NOMO-1 treated with DMSO at 0.1 percent for 48 hours (cell line): Measurements from ENCODE around the gene TENM4.

ENCODE experiments used
- DNase-seq: peaks from one replicate; lab custom pipeline; 2025; ENCODE audit not compliant: unreplicated experiment; lab: John Stamatoyannopoulos, UW

TENM4 gene

DNA sequence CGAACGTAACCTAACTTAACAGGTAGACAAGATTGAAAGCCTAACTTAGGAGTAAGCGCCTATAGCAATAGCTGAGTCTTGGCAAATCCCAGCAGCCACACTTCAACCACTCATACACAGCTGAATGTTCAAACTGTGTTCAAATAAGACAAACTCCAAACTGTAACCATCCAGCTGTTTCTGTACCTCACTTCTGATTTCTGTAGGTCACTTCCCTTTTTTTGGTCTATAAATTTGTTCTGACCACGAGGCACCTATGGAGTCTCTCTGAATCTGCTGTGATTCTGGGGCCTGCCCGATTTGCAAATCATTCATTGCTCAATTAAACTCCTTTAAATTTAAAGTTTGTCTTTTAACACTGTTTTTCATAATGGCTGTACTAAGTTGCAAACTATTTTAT lies 8.2 kb upstream of the TENM4 start:
- DNase-seq: peak; percentile 75

DNA sequence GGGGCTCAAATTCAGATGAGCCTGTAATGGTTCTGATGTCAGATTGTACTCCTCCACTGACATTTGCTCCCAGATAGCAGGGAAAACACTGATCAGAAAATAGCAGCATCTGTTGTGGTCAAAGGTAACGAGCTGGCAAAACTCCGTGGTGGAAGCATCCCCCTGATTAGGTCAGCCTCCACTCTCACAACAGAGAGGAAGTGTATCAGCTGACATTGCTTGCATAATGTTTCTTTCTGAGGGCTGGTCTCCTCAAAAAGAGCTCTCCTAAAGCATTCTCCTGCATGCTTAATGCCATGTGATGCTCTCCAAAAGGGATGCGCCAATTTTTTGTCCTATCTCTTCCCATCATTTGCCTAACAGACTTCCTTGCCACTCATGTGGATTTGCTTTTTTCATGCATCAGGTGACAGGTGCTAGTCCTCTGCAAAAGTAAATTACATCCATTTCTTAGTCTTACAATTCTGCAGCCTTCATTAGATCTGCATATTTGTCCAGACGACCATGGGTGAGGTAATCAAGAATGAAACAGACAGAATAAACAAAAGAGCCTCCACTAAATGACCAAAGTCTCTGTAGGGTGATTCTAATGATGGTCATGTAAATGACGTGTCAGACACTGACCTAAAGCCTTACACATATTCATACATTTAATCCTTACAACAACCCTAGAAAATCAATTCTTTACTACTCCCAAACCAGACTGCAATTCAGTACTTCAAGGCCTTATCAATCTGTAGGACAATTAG lies 6.4 kb upstream of the TENM4 start:
- DNase-seq: peak; percentile 47

DNA sequence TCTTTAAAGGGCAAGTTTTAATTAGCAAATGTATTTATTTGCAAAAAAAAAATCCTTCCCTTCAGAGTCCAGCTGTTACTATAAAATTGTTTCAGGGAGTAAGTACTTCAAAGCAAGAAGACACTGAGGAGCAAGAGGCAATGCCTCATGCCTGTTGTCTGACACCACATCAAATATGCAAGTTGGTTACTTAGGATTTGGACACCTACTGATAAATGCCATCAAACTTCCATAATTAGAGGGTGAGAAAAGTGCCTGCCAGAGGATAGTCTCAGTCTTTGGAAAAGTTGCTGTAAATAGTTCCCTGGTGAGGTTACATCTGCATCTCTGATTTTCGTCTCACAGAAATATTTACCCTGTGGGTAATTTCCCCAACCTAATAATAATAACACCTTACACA lies 4.1 kb upstream of the TENM4 start:
- no peak for DNase-seq

DNA sequence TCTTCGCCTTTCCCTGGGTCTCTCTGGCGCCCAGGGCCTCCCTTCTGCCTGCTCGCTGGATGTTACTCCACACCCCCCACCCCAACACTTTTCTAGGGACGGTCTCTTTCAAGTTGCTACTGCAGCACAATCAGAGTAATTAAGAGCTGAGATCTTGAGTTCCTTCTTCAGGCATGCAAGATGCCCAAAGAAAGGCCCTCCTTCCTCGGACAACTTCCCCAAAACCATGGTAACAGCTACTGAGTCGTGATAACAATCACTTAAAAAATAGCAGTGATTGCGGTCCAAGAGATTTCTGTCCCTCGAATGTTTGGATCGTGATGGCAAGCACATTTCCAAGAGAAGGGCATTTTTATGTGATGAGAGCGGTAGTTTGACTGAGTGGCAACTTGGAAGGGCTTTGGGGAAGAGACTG lies 638 bp upstream of the TENM4 start:
- DNase-seq: peak; percentile 91

DNA sequence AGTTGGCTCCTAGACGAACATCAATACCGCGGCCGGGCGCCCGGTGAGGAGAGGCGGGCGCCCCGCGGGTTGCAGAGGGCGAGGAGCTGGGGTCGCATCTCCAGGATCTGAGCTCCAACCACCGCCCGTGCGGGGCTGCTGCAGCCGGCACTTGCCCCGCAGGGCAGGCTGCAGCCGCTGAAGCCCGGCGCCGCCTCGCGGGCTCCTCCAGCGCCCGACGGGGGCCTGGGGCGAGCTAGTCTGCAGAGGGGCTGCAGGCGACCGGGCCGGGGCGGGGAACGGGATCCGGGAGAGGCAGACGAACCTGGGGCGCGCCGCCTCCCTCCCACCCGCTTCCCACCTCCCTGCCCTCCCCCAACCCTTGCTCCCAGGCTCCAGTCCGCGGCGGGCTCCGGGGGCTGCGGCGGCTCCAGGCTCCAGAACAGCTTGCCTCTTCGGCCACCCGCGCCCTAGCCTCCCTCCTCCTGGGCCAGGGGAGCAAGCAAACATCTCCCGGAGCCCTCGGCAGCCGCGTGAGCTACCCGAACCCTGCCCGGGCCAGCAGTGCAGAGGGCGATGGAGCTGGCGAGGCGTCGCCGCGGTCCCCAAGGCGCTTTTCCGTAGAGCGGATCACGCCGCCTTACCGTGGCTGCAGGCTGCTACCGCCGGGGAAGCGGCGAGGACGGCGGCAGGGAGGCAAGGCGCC lies 802 bp downstream of the TENM4 start:
- DNase-seq: no peak

DNA sequence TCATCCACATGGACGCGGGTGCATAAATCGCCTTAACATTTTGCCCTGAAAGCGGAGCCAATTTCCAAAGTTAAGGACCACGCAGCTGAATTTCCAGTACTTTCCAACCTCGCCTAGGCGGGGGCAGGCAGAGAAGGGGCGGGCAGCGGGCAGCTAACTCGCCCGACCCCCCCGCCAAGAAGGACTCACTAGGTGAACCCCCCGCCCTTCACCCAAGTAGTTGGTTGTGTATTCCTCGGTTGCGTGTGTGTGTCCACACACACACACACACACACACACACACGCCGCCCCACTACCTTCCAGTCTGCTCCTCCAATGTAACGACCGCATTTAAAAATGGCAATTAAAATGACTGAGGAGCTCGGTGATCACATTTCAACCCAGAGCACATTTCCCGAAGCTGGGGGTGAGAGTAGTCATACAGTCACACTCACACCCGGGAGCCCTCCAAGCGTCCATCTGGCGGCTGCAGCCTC lies 1.4 kb downstream of the TENM4 start:
- DNase-seq: no peak

DNA sequence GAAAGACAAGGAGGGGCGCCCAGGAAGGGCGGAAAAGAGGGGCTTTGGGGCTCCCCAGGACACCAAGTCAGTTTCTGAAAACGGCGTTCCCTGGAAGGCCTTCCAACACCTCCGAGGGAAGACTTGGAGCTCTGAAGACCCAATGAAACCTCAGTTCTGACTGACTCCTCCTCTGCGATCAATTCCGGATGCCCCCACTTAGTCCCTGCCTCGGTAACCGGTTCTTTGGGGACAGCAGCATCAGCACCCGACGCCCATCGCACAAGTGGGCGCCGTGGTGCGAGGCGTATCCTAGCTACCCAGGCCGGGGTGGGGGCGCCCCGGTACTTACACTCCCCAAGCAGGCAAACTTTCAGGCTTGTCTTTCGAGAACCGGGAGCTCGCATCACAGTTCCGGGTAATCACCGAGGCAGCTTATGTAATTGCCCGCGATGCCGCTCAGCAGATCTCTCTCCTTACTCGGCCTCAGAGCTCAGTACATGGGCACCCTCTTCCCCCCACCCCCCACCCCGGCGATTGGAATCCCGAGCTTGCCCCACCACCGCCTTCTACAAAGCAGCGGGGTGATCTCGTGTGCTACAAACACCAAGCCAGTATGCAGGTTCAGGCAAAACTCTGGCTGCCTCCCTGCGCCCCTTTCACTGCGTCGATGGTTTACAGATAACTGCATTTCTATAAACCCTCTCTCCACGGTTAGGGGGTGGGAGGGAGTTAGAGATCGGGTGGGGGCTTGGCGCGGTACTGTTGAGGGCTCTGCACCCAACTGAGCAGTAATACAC lies 2.0 kb downstream of the TENM4 start:
- peak; percentile 8 for DNase-seq

DNA sequence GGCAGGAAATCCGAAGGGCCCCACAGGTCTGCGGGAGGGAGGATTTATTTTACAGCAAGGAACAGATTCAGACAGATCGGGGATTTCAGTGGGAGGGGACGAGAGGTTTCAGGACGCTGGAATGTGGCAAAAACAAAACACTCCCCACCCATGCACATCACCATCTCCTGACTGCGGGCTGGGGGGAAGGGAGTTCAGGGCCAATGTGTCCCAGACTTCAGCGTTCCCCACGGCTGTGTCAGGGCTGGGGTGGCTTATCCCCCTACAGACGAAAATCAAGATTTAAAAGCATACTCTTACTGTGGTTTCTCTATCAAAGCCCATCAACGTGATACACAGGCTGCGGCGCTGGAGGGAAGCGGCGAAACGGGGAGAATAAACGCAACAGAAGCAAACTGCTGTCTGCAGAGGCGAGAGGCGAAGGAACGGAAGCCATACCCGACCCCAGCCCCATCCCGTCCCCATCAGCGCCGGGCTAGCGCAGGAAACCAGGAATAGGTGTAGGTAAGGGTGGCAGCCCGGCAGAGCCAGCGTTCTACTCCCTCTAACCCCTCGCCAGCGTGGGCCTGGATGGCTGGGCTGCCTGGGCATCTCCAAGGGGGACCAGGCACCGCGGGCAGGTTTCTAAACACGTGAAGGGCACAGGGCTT lies 2.7 kb downstream of the TENM4 start:
- DNase-seq: no peak

DNA sequence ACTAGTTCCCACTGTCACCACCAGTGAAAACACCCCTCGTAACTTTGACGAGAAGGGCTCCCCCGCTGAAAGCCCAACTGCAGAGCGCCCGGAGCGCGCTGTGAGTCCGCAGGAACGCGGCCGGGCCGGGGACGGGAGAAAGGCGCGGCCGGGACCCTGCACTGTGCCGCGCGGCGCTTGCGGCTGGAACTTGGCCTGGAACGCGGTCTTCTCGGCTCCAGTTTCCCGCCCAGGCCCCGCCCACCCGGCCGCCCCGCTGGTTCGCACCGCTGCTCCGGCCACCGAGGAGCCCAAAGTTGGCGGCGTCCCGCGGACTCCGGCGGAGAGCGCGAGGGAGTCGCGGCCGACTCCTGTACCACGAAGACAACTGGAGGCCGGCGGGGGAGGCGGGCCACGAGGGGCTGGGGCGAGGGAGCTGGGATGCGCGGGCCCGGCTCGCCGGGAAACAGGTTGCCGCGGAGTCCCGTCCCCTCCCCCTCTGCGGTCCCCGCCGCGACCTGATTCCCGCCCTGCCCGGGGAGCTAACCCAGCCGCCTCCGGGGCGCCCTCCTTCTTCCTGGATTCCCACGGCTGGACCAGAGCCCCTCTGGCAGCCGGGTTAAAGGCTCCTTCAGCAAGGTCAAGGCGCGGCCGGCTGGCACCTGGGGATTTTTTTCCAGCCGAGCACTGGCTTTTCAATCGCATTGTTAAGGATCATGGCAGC lies 3.4 kb downstream of the TENM4 start:
- peak; percentile 26 for DNase-seq

DNA sequence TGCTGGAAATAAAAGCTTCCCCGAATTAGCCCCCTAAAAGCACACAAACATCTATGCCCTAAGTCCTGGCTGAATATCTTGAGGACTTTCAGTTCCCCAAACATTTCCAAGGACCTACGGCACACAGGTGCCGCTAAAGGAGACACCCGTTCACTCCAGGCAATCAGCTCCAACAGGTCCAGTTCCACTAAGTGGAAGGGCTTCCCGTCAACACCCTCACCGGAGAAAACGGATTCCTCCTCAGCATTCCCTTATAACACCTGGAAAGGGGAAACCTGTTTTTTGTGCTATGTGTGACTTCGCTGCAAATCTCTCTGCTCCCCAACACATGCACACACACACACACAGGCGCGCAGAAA lies 3.9 kb downstream of the TENM4 start:
- peak; percentile 19 for DNase-seq

DNA sequence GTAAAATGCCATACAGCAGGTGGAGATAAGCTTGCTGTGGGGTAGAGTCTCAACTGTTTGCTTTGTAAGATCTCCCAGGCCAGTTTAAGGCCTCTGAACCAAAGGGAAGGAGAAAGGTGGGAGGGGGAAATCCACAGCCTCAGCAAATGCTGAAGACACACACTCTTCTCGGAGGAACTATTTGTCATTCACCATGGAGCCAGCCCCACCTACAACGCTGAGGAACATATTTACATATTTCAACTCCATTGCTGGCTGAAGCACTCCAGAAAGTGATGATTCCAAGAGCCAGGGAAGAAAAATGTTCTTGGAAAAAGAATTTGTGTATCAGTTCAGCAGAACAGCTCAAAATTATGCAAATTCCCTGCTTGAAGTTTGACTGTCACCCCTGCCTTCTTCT lies 6.5 kb downstream of the TENM4 start:
- no peak for DNase-seq

DNA sequence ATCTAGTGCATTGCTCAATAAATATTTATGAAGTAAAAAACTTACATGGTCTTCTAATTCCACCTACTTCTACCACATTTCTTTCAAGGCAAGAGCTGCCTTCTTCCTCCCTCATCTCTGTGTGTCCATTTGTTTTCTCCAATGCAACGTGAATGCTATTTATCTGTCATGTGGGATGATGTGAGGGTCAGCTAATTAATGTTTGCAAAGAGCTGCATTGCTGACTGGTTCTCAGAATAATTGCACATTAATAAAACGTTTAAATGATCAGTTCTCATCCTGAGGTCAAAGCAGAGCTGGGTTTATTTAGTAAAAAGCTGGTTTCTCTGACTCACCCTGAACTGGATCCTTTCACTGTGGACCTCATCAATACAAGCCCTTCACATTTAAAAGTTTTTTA lies 8.7 kb downstream of the TENM4 start:
- DNase-seq: no peak

DNA sequence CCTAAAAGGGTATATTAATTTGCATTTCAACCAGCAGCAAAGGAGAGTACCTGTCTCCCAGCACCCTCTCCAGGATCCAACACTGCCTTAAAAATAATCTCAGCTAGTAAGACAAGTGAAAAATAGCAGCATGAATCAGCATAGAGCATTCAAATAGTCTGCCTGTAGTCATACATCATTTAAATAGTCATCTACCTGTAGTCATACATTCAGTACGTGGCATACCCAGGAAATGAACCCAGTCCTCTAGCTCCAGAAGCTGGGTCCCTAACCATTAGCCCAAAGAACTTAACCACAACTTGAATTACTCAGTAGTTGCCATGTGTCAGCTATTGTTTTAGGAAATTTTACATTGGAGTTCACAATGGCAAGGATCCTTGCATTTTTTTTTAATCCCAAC lies 9.3 kb downstream of the TENM4 start:
- DNase-seq: no peak

DNA sequence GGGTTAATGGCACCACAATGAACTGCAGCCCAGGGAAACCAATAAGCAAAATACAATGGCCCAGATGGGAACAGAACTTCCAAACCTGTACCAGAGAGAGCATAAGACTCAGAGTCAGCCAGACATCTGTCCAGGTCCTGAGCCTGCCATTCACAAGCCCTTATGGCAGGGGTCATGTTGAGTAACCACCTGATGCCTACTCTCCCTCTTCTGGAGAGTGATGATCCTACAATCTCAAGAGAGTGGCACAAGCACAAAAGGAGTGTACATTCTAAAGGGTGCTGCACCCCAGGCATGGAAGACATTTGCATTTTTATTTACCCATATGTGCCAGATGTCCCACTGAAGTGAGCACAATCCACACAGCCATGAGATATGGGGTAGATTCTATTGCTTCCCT lies 10.6 kb downstream of the TENM4 start:
- DNase-seq: no peak

DNA sequence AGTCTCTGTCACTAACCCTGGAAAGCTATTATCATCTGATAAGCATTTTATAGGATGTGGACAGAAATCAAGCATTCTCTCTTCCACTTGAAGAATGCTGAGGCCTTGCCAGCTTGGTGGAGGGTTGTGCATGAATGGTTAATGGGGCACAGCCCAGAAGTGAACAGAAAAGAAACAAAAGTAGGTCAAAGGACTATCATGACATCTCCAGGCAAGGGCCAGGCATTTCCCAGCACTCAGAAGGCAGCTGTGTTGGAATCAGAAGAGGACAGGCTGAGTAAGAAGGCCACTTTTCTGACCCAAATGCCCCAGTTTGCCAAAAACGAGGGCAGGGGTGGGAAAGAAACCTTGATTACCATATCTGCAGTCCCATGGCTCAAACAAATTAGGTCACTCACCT lies 12.4 kb downstream of the TENM4 start:
- DNase-seq: no peak

DNA sequence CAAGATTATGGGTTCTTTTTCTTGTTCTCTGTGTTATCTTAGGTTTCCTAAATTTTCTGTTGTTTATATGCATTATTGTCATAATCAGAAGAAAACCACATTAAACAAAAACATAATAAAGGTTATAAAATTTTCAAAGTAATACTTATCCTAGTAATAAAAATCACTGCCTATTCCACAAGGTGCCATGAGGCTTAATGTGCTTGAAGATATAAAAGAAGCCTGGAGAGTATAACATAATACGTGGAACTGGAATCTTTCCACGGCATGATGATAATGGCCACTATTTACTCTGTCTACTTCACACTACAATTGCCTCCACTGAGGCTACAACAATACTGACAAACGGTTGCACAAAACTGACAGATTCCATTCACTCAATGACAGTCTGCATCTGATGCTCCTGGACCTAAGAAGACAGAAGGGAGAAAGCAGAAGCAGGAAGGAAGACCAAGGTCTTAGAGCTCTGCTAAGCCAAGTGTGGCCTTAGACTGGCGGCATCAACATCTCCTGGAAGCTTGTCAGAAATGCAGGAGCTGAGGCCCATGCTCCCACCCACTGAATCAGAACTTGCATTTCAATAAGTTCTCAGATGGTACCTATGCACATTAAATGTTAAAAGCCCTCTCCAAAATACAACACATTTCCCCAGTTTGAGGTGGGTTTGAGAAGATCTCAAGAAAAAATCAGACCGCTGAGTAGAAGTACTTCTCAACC lies 13.1 kb downstream of the TENM4 start:
- no peak for DNase-seq

DNA sequence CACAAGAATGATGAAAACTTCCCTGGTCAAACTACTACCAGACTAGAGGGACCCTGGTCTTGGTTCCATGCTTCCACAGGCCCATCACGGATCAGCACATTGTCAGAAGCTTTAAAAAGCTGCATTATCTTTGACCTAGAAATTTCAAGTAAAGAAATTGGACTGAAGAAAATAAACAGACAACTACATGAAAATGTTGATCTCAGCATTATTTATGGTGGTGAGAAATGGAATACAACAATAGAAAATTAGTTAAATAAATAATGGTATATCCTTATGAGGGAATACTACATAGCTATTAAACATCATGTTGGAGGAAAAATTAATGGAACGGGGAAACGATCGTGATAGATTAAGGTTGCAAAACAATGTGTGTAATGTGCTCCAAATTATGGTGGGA lies 13.7 kb downstream of the TENM4 start:
- DNase-seq: no peak

DNA sequence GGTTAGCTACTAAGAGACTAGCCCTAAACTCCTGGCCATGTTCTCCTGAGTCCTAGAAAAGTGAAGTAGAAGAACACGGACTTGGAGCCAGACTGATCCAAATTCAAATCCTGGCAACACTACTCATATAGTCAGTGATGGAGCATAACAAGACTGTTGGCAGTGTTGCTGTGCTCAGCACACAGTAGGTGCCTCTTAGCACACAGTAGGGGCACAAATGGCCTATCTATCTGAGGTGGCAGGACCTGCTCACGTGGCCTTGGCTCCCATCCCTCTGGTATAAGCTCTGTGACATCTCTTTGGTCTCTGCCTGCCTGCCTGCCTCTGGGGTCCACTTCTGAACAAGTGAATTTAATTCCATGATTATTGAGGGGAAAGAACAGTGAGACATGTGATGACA lies 15.4 kb downstream of the TENM4 start:
- DNase-seq: no peak

DNA sequence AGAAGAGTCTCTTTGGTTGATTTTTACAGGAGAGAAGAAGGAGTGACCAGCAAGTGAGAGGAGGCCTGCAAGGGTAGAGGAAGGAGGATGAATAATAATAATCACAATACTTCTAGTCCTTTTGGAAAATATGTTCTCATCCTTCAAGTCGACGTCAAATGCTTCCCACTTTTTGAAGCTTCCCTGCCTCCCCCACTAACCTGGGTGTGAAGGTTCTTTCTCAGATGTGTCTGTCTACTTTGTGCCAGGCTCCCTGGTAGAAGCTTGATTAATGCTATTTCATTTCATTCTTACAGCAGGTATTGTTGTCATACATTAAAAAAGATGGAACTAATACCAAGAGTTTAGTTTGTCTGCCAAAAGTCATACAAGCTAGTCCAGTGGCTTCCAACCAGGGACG lies 17.1 kb downstream of the TENM4 start:
- no peak for DNase-seq

DNA sequence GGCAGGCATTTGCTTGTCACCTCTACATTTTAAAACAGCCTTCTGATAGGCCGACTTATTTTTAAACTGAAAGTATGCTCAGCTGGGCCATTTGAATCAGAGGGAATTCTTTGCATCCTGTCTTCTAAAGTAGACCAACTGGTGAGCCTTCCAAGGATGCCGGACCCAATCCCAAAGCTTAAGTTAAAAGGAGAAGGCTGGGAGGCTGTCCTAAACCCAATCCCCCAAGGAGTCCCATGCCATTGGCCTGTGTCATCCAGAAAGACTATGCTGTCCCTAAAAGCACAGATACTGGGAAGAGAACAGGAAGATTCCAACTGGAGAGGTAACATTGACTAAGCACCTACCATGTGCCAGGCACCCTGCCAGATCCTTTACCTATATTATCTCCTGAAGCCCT lies 18.0 kb downstream of the TENM4 start:
- DNase-seq: no peak
